Common myeloid progenitor, CD34-positive (primary cell): ENCODE data around the gene NOL4L.
A peak's percentile ranks its signal among the peaks of the same experiment; 100 is the strongest.

ENCODE experiments used
- CTCF ChIA-PET: fragments of 350-600 bp; sonication (Branson Sonifier 250); formaldehyde crosslinking; loops from one replicate; lab custom pipeline; 2021; ENCODE audit warnings: antibody characterized with exemption; lab: Charles Lee
- POLR2A ChIA-PET: fragments of 350-600 bp; sonication (Branson Sonifier 250); formaldehyde crosslinking; loops from one replicate; lab custom pipeline; 2021; ENCODE audit warnings: antibody characterized with exemption; lab: Charles Lee
- DNase-seq, 3 donors: peaks; one replicate each; pipeline versions ENCODE4 v3.0.0 to v3.0.0-alpha.2; 2013
- H3K27ac ChIP-seq, 2 experiments: 1 replicate in 1 of 2; 2 replicates in 1 of 2; pipeline ENCODE4 v1.7.0; 2013; ENCODE audit warnings: inconsistent platforms in 2 of 2, low read length in 2 of 2, mild to moderate bottlenecking in 2 of 2, low read depth in 1 of 2, moderate library complexity in 1 of 2; ENCODE audit not compliant: severe bottlenecking in 2 of 2, insufficient read depth in 1 of 2, poor library complexity in 1 of 2
- H3K27me3 ChIP-seq, 5 experiments: replicated peaks in 2 of 5; 1 replicate in 3 of 5; 2 replicates in 2 of 5; pipeline versions ENCODE4 v1.6.1 to v1.7.0; 2013; ENCODE audit warnings: low read length in 4 of 5, mild to moderate bottlenecking in 2 of 5, moderate library complexity in 2 of 5, inconsistent platforms in 1 of 5; ENCODE audit not compliant: insufficient read depth in 5 of 5, control insufficient read depth in 4 of 5
- H3K36me3 ChIP-seq, 4 experiments: 1 replicate in 2 of 4; 2 replicates in 2 of 4; pipeline versions ENCODE4 v1.6.1 to v1.7.0; 2013; ENCODE audit warnings: low read length in 3 of 4, control low read depth in 1 of 4, mild to moderate bottlenecking in 1 of 4; ENCODE audit not compliant: control insufficient read depth in 4 of 4, insufficient read depth in 4 of 4
- H3K4me1 ChIP-seq, 4 experiments: 1 replicate in 3 of 4; 2 replicates in 1 of 4; pipeline versions ENCODE4 v1.6.1 to v1.7.1; 2013; ENCODE audit warnings: low read length in 3 of 4, mild to moderate bottlenecking in 3 of 4, control low read depth in 1 of 4, inconsistent platforms in 1 of 4, moderate library complexity in 1 of 4; ENCODE audit not compliant: control insufficient read depth in 4 of 4, insufficient read depth in 4 of 4; ENCODE audit errors: control extremely low read depth in 1 of 4
- H3K4me3 ChIP-seq, 7 experiments: 1 replicate in 4 of 7; 2 replicates in 3 of 7; pipeline versions ENCODE4 v1.5.1 to v1.7.0; 2013; ENCODE audit warnings: mild to moderate bottlenecking in 7 of 7, low read length in 6 of 7, moderate library complexity in 6 of 7, inconsistent platforms in 2 of 7, low read depth in 2 of 7, control low read depth in 1 of 7; ENCODE audit not compliant: insufficient read depth in 4 of 7, control insufficient read depth in 1 of 7; ENCODE audit errors: extremely low read depth in 1 of 7
- H3K9me3 ChIP-seq, 5 experiments: 1 replicate in 4 of 5; 2 replicates in 1 of 5; pipeline versions ENCODE4 v1.6.1 to v1.7.1; 2013; ENCODE audit warnings: low read length in 4 of 5, mild to moderate bottlenecking in 2 of 5, inconsistent platforms in 1 of 5, low read depth in 1 of 5, moderate library complexity in 1 of 5; ENCODE audit not compliant: control insufficient read depth in 4 of 5, insufficient read depth in 2 of 5; ENCODE audit errors: control extremely low read depth in 1 of 5
- WGBS: methylation state at CpG from one replicate; pipeline ENCODE4 v1.1.5; 2013; ENCODE audit not compliant: insufficient coverage; 5-methylcytosine and 5-hydroxymethylcytosine counted together

NOL4L gene

DNA sequence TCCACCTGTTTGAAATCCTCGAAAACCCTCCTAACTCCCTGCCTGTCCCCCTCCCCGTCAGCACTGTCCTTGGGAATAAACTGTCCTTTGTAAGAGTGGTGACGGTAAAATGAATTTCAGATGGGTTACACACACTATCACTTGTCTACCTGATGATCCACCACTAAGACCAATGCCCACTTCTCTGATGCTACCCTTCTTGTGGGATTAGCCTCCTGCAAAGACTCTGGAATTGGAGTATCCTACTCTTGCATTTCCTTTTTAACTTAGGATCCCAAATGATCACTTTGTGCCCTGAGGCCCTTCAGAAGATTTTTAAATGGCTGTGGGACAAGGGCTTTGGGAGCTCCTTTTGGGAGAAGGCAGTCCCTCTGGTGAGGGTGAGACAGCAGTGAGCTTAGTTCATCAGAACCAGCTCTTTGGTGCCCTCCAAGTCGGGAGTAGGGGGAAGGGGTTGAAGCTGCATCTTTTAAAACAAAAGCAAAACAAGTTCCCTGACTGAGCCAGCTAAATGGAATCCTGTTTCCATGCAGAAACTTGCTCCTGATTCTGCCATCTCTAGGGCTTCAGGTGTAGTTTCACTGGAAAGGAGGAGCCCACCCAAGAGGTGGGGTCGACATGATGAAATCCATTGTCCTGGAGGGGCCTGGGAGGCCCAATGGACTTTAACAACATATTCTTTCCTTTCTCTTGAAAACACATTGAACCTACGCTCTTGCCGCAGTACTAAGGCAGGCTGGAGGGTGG, 140.5 kb downstream of the NOL4L start:
- DNase-seq = no peak
- POLR2A ChIA-PET = no interaction called here
- WGBS = 90% methylated on average over 2 of the region's 7 CpGs
- Histone ChIP-seq H3K4me1 (peaks cover 0 to 28% (median 19%) of the 10 kb centered on the region in 4 experiments), H3K27ac (peak overlapping the region in 1 of 2 experiments; percentile 65), H3K36me3 (peaks cover 6 to 86% (median 49%) of the 10 kb centered on the region in 4 experiments), H3K9me3 (no peaks in the 10 kb centered on the region), H3K4me3 (no peak overlapping the region), H3K27me3 (no peaks in the 10 kb centered on the region)
- CTCF ChIA-PET = interaction anchor here (1.0 to 4.0 kb wide), 6 partner anchors 10 to 108 kb away, joined by 3 to 23 read pairs (median 6); no protein-coding TSS in a partner anchor

DNA sequence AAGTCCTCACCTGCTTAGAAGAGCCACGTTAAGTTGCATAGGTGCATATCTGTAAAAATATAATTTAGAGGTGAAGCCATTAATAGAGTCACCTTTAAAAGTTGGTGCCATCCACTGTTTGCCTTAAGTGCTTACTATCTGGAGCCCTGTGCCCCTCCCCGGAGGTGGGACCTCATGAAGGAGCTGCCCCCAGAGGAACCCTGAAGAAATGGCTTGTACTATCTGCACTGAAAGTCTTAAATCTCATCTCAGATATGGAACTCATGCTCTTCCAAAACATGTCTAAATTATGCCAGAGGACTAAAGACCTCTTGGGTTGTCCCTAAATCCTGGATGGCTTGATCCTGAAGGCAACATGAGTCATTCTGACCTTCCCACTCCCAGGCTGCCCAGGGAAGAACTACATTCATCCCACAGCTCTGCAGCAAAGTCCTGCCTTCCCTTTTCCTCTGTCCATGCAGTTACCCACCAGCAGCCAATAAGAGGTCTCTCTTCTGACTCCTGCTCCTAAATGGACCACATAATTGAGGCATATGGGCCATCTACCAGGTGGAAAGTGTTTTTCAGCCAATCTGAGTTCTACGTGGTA, 141.7 kb downstream of the NOL4L start:
- Histone ChIP-seq H3K9me3 (no peaks in the 10 kb centered on the region), H3K4me1 (peaks cover 0 to 26% (median 17%) of the 10 kb centered on the region in 4 experiments), H3K27ac (no peak overlapping the region), H3K36me3 (peaks cover 10 to 85% (median 51%) of the 10 kb centered on the region in 4 experiments), H3K27me3 (no peaks in the 10 kb centered on the region), H3K4me3 (no peak overlapping the region)
- POLR2A ChIA-PET = no interaction called here
- CTCF ChIA-PET = interaction anchor here (1.0 to 4.0 kb wide), 6 partner anchors 11 to 106 kb away, joined by 3 to 23 read pairs (median 4); no protein-coding TSS in a partner anchor
- WGBS = 86% methylated on average over 1 of the region's 3 CpGs
- DNase-seq = peak in 1 of 3 donors; percentile 30

DNA sequence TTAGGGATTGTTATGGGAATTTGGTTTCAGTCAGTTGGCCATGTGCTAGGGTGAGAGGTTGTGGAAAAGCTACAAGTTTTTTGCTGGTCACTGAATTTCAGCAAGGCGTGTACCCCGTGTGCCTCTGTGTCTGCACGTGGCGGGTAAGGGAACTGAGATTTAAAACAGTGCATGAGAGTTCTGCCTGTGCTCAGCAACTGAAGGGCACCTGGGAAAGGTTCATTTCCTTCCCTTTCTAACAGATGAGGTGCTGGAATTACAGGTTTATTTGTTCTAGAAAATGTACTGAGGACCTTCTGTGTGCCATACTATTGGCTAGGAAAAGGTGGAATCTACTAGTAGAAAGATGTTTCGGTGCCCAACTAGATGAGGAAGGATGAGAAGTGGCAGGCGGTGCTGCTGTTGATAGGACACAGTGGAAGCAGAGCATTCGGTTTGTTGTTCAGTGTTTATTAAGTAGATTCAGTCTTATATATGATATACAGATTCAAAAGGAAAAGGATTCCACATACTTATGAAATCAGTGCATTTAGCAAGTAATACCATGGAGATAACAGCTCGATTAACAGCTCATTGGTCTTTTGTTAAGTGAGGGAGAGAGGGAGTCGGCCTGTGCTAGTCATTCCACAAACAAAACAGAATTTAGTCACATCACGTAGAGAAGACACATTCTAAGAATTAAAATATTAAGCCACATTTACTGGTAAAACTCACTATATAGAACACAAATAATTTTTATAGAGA, 142.3 kb downstream of the NOL4L start:
- WGBS = 85% methylated on average over 5 of the region's 10 CpGs
- no peak overlapping the region for H3K4me3 ChIP-seq
- POLR2A ChIA-PET = interaction anchor here (0.7 kb wide), 1 partner anchor 9 kb away, joined by 3 read pairs; no protein-coding TSS in a partner anchor
- H3K9me3 ChIP-seq = no peaks in the 10 kb centered on the region
- no peak for DNase-seq
- H3K36me3 ChIP-seq = peaks cover 10 to 85% (median 50%) of the 10 kb centered on the region in 4 experiments
- peaks cover 0 to 27% (median 17%) of the 10 kb centered on the region in 4 experiments for H3K4me1 ChIP-seq
- CTCF ChIA-PET = interaction anchor here (1.2 to 4.0 kb wide), 5 partner anchors 12 to 105 kb away, joined by 3 to 23 read pairs (median 5); no protein-coding TSS in a partner anchor
- no peak overlapping the region for H3K27ac ChIP-seq
- H3K27me3 ChIP-seq = no peaks in the 10 kb centered on the region

DNA sequence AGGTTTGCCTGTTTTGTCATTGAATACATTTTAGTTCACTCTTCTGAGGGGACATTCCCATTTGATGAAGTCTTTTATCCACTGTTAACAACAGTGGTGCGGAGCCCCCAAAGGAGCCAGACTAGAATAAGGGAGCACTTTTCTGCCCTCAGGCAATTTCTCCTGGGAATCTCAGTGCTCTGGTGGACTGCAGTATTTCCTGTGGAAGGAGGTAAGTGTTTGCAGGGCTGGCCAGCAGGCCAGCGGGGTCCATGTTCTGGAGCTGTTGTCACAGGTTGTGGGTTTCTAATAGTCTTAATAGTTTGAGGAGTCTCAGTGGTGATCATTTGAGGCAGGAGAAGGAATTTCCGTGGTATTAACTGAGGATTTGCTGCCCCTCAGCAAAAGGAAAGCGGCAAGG, 143.5 kb downstream of the NOL4L start:
- ChIA-PET POLR2A (no interaction called here), CTCF (interaction anchor here (0.9 to 3.2 kb wide), 4 partner anchors 13 to 104 kb away, joined by 3 to 12 read pairs (median 5); no protein-coding TSS in a partner anchor)
- no peak for DNase-seq
- peaks cover 11 to 85% (median 50%) of the 10 kb centered on the region in 4 experiments for H3K36me3 ChIP-seq
- H3K4me3 ChIP-seq = no peak overlapping the region
- WGBS = 82% methylated on average over 2 of the region's 4 CpGs
- no peak overlapping the region for H3K27ac ChIP-seq
- H3K4me1 ChIP-seq = peaks cover 0 to 24% (median 14%) of the 10 kb centered on the region in 4 experiments
- no peaks in the 10 kb centered on the region for H3K9me3 ChIP-seq
- no peaks in the 10 kb centered on the region for H3K27me3 ChIP-seq

GRCh38 chr20:32440758-32441078, 144.4 kb downstream of the NOL4L start:
- no peak for DNase-seq
- Histone ChIP-seq H3K36me3 (peaks cover 14 to 85% (median 55%) of the 10 kb centered on the region in 4 experiments), H3K4me1 (peaks cover 0 to 15% (median 5%) of the 10 kb centered on the region in 4 experiments), H3K27ac (no peak overlapping the region), H3K27me3 (no peaks in the 10 kb centered on the region), H3K4me3 (no peak overlapping the region), H3K9me3 (no peaks in the 10 kb centered on the region)
- WGBS = 96% methylated on average over 3 of the region's 4 CpGs
- POLR2A ChIA-PET = no interaction called here
- CTCF ChIA-PET = interaction anchor here (0.6 to 3.2 kb wide), 5 partner anchors 12 to 283 kb away, joined by 3 to 12 read pairs (median 3); no protein-coding TSS in a partner anchor

GRCh38 chr20:32440069-32440757, 144.9 kb downstream of the NOL4L start:
- Histone ChIP-seq H3K9me3 (no peaks in the 10 kb centered on the region), H3K4me1 (peaks cover 0 to 10% (median under 1%) of the 10 kb centered on the region in 4 experiments), H3K27me3 (no peaks in the 10 kb centered on the region), H3K4me3 (no peak overlapping the region), H3K27ac (no peak overlapping the region), H3K36me3 (peaks cover 18 to 85% (median 57%) of the 10 kb centered on the region in 4 experiments)
- POLR2A ChIA-PET = no interaction called here
- no peak for DNase-seq
- WGBS = 90% methylated on average over 3 of the region's 6 CpGs
- CTCF ChIA-PET = interaction anchor here (0.6 to 3.2 kb wide), 8 partner anchors 12 to 283 kb away, joined by 3 to 12 read pairs (median 3); no protein-coding TSS in a partner anchor
